Stimulated activated CD8-positive, alpha-beta memory T cell treated with anti-CD3 and anti-CD28 coated beads, Interleukin-12 subunit alpha, Interleukin-12 subunit beta, amount 100 ng/mL, for 24 hours (primary cell): ENCODE data around the gene APCS.

Experiments
- DNase-seq: peaks from one replicate; pipeline ENCODE4 v3.0.0-alpha.2; 2020; ENCODE audit errors: extremely low read depth

The APCS gene

DNA sequence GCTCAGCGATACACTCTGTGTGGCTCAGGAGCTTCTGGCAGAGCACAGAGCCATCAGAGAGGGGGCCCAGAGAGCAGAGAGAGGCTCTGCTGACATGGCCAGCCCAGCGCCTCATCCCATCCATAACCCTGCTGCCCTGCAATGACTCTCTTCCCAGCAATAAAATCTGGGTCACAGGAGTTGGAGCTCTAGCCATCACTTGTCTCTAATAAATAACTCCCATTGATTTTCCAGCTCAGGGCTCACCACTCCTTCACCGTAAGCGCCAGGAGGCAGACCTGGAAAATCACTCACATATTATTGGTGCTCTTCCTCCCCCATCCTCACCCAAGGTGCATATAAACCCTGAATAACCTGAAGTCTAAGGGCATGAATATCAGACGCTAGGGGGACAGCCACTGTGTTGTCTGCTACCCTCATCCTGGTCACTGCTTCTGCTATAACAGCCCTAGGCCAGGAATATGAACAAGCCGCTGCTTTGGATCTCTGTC lies at the start of gene APCS:
APCS (plus strand) TSS at position 366 of the 491 bp plus-strand sequence; CDS start at position 462, 96 bp downstream.
- DNase-seq = no peak

DNA sequence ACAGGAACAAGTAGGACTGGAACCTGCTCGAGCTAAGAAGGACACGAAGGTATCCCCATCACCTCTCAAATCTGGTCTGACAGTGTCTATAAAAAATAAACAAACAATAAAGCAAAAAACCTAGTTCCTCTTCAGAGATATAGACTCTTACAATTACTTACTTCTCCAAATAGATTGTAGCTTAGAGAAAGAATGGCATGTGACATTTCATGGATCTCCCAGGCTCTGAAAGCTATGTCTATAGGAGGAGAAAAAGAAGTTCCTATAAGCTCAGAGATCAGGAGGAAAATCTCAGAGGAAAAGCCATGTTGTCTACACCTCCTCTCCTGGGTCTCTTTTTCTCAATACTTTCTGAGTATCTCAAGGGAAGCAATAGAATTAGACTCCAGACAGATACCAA lies 39.5 kb upstream of the APCS start:
- no peak for DNase-seq

GRCh38 chr1:159554261-159554660 lies 33.4 kb upstream of the APCS start:
- no peak for DNase-seq

DNA sequence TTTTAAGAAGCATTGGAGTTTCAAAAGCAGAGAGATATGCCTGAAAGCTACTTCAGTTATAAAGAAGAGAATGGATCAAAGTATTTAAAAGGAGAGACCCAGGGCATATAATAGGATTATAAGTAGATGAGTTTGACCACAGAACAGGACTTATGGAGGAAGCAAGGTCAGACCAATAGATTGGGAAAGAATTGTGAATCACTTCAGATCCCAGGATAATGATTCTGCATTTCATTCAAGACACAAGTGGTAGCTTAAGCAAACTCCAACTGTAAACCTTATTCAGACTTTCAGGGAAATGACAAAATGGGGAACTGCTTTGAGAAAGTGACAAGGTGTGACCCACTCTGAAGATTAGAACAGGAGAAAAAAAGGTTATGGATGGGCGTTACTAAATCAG lies 32.9 kb upstream of the APCS start:
- no peak for DNase-seq

- no peak for DNase-seq
These were observed 30.7 kb upstream of the APCS start for GRCh38 chr1:159556931-159557369.

DNA sequence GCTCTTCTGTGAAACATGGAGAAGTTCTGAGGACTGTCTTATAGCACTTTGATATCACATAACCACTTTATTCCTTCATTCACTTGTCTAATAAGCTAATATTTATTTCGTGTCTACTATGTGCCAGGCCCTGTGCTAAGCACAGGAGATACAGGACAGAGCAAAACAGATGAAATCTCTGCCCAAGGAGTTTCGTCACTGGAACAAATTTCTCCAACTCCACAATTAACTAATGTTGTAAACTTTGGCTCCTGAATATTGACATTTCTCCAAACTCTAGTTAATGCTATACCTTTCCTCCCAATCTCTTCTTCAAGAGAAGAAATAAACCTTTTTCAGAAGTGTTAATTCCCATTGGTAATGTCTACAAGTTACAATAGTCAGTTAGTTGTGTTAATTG lies 27.0 kb upstream of the APCS start:
- no peak for DNase-seq

- no peak for DNase-seq
These were observed 26.1 kb upstream of the APCS start for GRCh38 chr1:159561497-159561896.

- no peak for DNase-seq
These were observed 24.9 kb upstream of the APCS start for GRCh38 chr1:159562680-159563079.

GRCh38 chr1:159577446-159577845 lies 10.2 kb upstream of the APCS start:
- DNase-seq = no peak

DNA sequence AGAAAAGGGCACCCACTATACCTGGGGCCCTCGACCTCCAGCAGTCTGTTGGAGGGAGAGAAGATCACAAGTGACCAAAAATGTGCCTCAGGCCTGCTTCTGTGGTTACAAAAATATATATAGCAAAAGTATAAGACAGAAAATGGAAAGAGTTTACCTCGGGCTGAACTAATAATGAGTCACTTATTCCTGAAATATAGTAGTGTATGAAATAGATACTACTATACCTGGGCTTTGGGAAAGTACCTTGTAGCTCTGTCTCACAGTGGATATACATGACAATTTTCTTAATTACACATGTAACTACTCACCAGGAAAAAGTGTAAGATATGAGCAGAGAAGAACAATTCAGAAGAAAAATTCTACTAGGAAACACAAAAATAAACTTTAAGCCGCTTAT lies 7.3 kb upstream of the APCS start:
- no peak for DNase-seq

DNA sequence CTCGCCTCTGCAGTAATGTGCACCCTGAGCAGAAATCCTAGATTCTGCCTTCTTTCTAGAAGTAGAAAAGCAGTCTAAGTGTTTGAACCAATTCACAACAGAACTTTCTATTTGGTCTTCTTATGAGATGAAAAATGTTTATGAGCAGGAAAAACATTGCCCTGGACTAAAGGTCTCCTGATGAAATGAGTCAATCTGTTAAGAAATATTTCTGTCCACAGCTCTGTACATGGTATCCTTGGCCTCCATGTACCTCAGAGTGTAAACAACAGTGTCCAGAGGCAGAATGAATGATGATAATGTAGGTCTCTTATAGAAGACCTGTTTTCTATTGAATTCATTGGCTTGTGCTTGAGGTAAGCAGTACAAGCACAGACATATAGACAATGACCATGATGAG lies 6.2 kb upstream of the APCS start:
- no peak for DNase-seq

DNA sequence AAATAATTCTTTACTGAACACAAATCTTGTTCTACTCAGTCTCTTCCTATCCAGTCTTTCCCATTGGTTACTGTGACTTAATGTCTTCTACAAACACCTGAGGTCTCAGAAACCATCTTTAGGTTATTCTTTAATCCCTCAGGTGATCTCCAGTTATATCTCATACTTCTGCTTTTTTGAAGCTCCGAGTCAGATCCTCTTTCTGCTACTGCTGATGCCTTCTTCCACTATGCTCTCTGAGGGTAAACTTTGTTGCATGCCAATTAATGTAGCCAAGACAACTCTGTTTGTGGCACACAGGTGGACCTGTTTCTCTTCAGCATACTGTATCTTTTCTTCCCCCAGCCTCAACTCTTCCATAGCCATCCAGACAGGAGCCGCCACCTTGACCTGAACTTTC lies 3.1 kb upstream of the APCS start:
- no peak for DNase-seq

GRCh38 chr1:159591981-159592380 lies 4.4 kb downstream of the APCS start:
- no peak for DNase-seq

GRCh38 chr1:159594625-159595405 lies 7.2 kb downstream of the APCS start:
- no peak for DNase-seq

DNA sequence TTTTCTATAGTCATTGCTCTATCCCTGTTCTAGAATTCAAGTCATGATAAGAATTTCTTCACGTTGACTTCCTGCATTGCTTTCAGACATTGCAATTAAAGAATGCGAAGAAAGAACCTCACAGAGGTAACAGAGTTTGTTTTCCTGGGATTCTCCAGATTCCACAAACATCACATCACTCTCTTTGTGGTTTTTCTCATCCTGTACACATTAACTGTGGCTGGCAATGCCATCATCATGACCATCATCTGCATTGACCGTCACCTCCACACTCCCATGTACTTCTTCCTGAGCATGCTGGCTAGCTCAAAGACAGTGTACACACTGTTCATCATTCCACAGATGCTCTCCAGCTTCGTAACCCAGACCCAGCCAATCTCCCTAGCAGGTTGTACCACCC lies 10.6 kb downstream of the APCS start:
- no peak for DNase-seq

DNA sequence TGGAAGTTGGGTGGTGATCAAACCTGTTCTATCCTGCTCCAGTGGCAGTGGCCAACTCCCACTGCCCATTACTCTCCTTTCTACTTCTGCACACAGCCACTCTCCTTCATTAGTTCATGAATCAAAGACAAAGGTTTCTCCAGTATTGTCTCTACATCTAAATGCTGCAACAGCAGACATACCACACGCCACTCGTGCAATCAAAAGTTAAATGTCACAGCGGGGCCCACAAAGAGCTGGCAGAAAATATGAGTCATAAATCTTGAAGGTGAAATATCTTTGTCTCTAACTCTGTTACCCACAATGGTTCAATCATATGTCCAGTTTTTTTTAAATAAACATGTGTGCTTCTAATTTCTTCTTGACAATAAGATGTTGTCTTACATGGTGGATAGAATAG lies 13.3 kb downstream of the APCS start:
- no peak for DNase-seq

DNA sequence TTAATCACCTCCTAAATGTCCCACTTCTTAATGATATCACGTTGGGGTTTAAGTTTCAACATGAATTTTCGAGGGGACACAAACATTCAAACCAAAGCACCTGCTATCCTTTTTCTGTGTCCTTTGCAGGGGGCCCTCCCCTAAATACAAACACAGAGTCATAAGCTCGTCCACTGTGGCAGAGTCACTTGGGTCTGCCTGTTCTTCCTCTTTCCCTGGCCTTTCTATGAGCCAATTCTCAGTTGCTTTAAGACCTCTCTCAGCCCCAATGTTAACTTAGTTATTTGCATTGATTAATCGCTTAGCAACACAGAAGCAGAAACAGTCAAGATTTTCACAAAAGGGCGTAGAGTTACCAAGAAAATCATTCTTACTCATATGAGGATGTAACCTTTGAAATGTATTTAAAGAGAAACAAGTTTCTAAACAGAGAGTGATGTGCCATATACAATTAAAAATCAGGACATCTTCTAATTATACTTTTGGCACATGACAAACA lies 14.9 kb downstream of the APCS start:
- no peak for DNase-seq

- no peak for DNase-seq
These were observed 24.7 kb downstream of the APCS start for GRCh38 chr1:159612211-159612885.

DNA sequence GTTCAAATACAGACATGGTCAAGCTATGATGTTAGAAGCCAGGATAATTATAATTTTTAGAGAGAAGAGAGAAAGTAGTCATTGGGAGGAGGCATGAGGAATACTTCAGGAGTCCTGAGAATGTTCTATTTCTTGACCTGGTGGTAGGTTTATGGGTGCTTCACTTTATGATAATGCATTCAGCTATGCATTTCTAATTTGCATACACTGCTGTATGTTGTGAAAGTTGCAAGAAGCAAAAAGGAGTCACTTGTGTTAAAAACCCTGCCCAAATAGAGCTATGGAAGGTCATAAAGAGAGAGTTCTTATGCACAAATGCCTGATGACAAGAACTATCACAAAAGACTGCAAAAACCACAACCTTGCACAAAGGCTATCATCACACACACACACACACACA lies 45.3 kb downstream of the APCS start:
- DNase-seq = no peak
